Stimulated activated CD8-positive, alpha-beta memory T cell treated with anti-CD3 and anti-CD28 coated beads, Interleukin-7, amount 100 ng/mL, for 24 hours (primary cell): ENCODE data around the gene KCNJ12.
"Not testable (repeated sequence)": the region's sequence is repeated elsewhere in the genome, so short reads cannot be mapped to it uniquely, and the experiment has no call there.

ENCODE experiments used
- DNase-seq: peaks from one replicate; pipeline ENCODE4 v3.0.0-alpha.2; 2020; ENCODE audit warnings: low read depth

Gene KCNJ12

GRCh38 chr17:21387616-21388015, 11.5 kb downstream of the KCNJ12 start:
- no peak for DNase-seq

GRCh38 chr17:21388066-21388465, 11.9 kb downstream of the KCNJ12 start:
- no peak for DNase-seq

- DNase-seq = no peak
Measured at GRCh38 chr17:21388944-21389343, 12.8 kb downstream of the KCNJ12 start.

GRCh38 chr17:21389394-21389793, 13.2 kb downstream of the KCNJ12 start:
- no peak for DNase-seq

- DNase-seq = no peak
Measured at GRCh38 chr17:21390294-21390693, 14.1 kb downstream of the KCNJ12 start.

- no peak for DNase-seq
Measured at GRCh38 chr17:21392266-21392665, 16.1 kb downstream of the KCNJ12 start.

- DNase-seq = no peak
Measured at GRCh38 chr17:21394265-21394664, 18.1 kb downstream of the KCNJ12 start.

GRCh38 chr17:21395764-21396163, 19.6 kb downstream of the KCNJ12 start:
- no peak for DNase-seq

- DNase-seq = no peak
Measured at GRCh38 chr17:21396237-21396636, 20.1 kb downstream of the KCNJ12 start.

- DNase-seq = no peak
Measured at GRCh38 chr17:21397341-21398190, 21.4 kb downstream of the KCNJ12 start.

- no peak for DNase-seq
Measured at GRCh38 chr17:21399474-21400186, 23.5 kb downstream of the KCNJ12 start.

GRCh38 chr17:21400187-21400569, 24.0 kb downstream of the KCNJ12 start:
- not testable (repeated sequence) for DNase-seq

GRCh38 chr17:21400816-21401593, 24.8 kb downstream of the KCNJ12 start:
- no peak for DNase-seq

GRCh38 chr17:21402166-21402571, 26.0 kb downstream of the KCNJ12 start:
- not testable (repeated sequence) for DNase-seq

- DNase-seq = not testable (repeated sequence)
Measured at GRCh38 chr17:21402926-21403325, 26.8 kb downstream of the KCNJ12 start.

- DNase-seq = not testable (repeated sequence)
Measured at GRCh38 chr17:21404106-21404505, 27.9 kb downstream of the KCNJ12 start.

GRCh38 chr17:21404539-21404938, 28.4 kb downstream of the KCNJ12 start:
- not testable (repeated sequence) for DNase-seq

- DNase-seq = not testable (repeated sequence)
Measured at GRCh38 chr17:21404956-21405731, 29.0 kb downstream of the KCNJ12 start.

- DNase-seq = not testable (repeated sequence)
Measured at GRCh38 chr17:21405904-21406400, 29.8 kb downstream of the KCNJ12 start.

- not testable (repeated sequence) for DNase-seq
Measured at GRCh38 chr17:21406616-21407404, 30.7 kb downstream of the KCNJ12 start.

- not testable (repeated sequence) for DNase-seq
Measured at GRCh38 chr17:21407752-21408151, 31.6 kb downstream of the KCNJ12 start.
